GM12801 (cell line): ENCODE results near the gene KCTD3.

Experiments
- TF ChIP-seq, protein P1 (sequence below): IDR thresholded peaks from one replicate; pipeline ENCODE4 v1.5.1; 2011; ENCODE audit warnings: control low read depth; ENCODE audit not compliant: insufficient read length; ENCODE audit errors: extremely low read depth

KCTD3 gene

GRCh38 chr1:215647738-215648137 is 80.6 kb downstream of the KCTD3 start:
- TF ChIP-seq, protein P1, sequence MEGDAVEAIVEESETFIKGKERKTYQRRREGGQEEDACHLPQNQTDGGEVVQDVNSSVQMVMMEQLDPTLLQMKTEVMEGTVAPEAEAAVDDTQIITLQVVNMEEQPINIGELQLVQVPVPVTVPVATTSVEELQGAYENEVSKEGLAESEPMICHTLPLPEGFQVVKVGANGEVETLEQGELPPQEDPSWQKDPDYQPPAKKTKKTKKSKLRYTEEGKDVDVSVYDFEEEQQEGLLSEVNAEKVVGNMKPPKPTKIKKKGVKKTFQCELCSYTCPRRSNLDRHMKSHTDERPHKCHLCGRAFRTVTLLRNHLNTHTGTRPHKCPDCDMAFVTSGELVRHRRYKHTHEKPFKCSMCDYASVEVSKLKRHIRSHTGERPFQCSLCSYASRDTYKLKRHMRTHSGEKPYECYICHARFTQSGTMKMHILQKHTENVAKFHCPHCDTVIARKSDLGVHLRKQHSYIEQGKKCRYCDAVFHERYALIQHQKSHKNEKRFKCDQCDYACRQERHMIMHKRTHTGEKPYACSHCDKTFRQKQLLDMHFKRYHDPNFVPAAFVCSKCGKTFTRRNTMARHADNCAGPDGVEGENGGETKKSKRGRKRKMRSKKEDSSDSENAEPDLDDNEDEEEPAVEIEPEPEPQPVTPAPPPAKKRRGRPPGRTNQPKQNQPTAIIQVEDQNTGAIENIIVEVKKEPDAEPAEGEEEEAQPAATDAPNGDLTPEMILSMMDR = no peak

- TF ChIP-seq, protein P1 = no peak
Measured at GRCh38 chr1:215648957-215649356, 81.9 kb downstream of the KCTD3 start.

GRCh38 chr1:215650446-215651149 is 83.5 kb downstream of the KCTD3 start:
- TF ChIP-seq, protein P1 = no peak

GRCh38 chr1:215651867-215652266 is 84.8 kb downstream of the KCTD3 start:
- TF ChIP-seq, protein P1 = no peak

DNA sequence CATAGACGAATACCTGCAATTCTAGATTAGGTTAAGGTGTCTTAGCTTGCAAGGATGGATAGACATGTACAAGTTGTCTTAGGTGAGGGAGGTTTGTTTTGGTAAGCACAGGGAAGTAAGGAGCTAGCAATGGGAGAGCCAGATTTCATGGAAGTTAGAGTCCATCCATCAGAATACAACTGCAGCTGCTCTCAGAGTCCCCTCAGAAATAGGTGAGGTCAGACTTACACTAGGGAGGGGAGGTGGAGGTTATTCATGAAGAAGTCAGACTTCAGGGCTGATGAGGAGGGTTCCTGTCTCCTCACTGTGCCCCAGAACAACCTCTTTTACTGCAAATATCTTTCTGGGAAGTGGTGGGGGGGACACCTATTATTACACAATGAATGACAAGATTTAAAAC is 85.3 kb downstream of the KCTD3 start:
- TF ChIP-seq, protein P1 = no peak

DNA sequence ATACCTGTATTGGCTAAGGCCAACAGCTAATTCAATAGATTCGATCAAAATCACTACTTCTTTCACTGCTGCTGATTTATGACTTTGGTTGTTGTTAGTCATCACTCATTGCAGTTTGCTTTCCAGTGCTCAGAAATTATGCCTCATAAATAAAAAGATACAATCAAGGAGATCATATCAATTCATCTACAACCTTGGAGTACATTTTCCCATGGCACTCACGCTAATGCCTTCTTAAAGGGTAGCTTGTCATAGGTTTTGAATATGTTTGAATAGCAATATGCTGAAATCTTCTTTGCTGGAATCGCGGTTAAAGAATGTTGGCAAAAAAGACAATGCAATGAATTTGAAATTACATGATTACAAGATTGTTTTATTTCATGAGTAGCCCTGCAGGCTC is 89.9 kb downstream of the KCTD3 start:
- TF ChIP-seq, protein P1 = no peak

GRCh38 chr1:215660259-215660658 is 93.2 kb downstream of the KCTD3 start:
- TF ChIP-seq, protein P1 = no peak

DNA sequence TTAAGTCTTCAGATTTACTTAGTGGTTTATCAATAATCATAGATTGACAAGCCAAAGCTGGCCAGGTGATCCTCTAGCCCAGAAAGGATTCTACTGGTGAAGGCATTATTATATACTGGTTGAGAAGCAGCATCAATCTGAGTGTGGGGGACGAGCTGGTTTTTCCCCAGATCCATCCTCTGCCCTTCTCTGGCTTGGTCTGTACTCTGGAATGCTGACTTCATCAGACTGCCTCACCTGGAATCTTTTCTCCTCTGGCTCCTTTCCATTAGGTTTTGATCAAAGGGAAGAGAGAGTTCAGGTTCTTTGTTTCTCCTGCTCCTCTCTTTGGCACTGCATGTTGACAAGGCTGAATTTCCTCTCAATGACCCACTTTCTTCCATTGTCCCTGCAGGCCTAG is 93.9 kb downstream of the KCTD3 start:
- TF ChIP-seq, protein P1 = no peak
